SK-N-SH (cell line): Measurements from ENCODE around the gene PANX2. TPM values are rescaled to one million over a fixed set of nuclear protein-coding genes. Genes with fewer than 3 reads are reported as not detected.
A peak's percentile ranks its signal among the peaks of the same experiment; 100 is the strongest.

ENCODE experiments used
- CTCF ChIA-PET: fragments of 300-600, 350-600 bp; formaldehyde crosslinking; extraction: SDS; loops from one replicate; lab custom pipeline; 2021; lab: Yijun Ruan, JAX
- POLR2A ChIA-PET: fragments of 350-600 bp; sonication (Branson Sonifier 250); formaldehyde crosslinking; extraction: SDS; loops from one replicate; lab custom pipeline; 2020; ENCODE audit warnings: antibody characterized with exemption, inconsistent platforms; lab: Yijun Ruan, JAX
- DNase-seq: peaks from one replicate; pipeline ENCODE4 v3.0.0; 2012
- H2AFZ ChIP-seq: fragments of 200-600 bp; sonication (generic); 2 replicates; pipeline ENCODE4 v1.8.1; 2016; ENCODE audit warnings: antibody characterized with exemption, mild to moderate bottlenecking, low read depth
- H3F3A ChIP-seq: fragments of 200-600 bp; sonication (generic); replicated peaks from 2 replicates; pipeline ENCODE3; 2016; ENCODE audit warnings: antibody characterized with exemption, mild to moderate bottlenecking; ENCODE audit not compliant: insufficient read depth
- H3K27ac ChIP-seq, 2 experiments: fragments of 200-500 bp in 1 of 2; fragments of 200-600 bp in 1 of 2; sonication (Bioruptor generic) in 1 of 2; sonication (generic), shearing (Covaris generic) in 1 of 2; 2 replicates each; pipeline versions ENCODE4 v1.5.1 to v1.6.1; 2014 to 2016; ENCODE audit warnings: low read depth in 2 of 2, inconsistent platforms in 1 of 2, low read length in 1 of 2, mild to moderate bottlenecking in 1 of 2, mixed read lengths in 1 of 2
- H3K27me3 ChIP-seq: fragments of 200-600 bp; sonication (generic), shearing (Covaris generic); 2 replicates; pipeline ENCODE4 v1.6.1; 2016; ENCODE audit warnings: mixed run types; ENCODE audit not compliant: insufficient read depth
- H3K36me3 ChIP-seq, 2 experiments: fragments of 200-500 bp in 1 of 2; fragments of 200-600 bp in 1 of 2; sonication (Bioruptor generic) in 1 of 2; sonication (generic) in 1 of 2; replicated peaks in 1 of 2; 2 replicates each; pipeline versions ENCODE3 to v1.5.1; 2014 to 2016; ENCODE audit warnings: low read length in 1 of 2, mild to moderate bottlenecking in 1 of 2; ENCODE audit not compliant: insufficient read depth in 2 of 2, control insufficient read depth in 1 of 2
- H3K4me1 ChIP-seq, 2 experiments: fragments of 200-500 bp in 1 of 2; fragments of 200-600 bp in 1 of 2; sonication (Bioruptor generic) in 1 of 2; sonication (generic), shearing (Covaris generic) in 1 of 2; 2 replicates each; pipeline versions ENCODE4 v1.5.1 to v1.6.1; 2014 to 2016; ENCODE audit warnings: low read depth in 1 of 2, low read length in 1 of 2, mixed run types in 1 of 2; ENCODE audit not compliant: insufficient read depth in 2 of 2, control insufficient read depth in 1 of 2
- H3K4me2 ChIP-seq: fragments of 200-600 bp; sonication (generic), shearing (Covaris generic); 2 replicates; pipeline ENCODE4 v1.6.1; 2017; ENCODE audit warnings: mixed run types
- H3K4me3 ChIP-seq, 2 experiments: fragments of 200-500 bp in 1 of 2; fragments of 200-600 bp in 1 of 2; sonication (Bioruptor generic) in 1 of 2; sonication (generic), shearing (Covaris generic) in 1 of 2; 2 replicates each; pipeline versions ENCODE4 v1.5.1 to v1.8.1; 2014 to 2016; ENCODE audit warnings: low read depth in 2 of 2, inconsistent platforms in 1 of 2, low read length in 1 of 2, mild to moderate bottlenecking in 1 of 2, mixed read lengths in 1 of 2, moderate library complexity in 1 of 2
- H3K79me2 ChIP-seq: fragments of 200-600 bp; sonication (generic); 2 replicates; pipeline ENCODE4 v1.8.1; 2017; ENCODE audit warnings: mild to moderate bottlenecking; ENCODE audit not compliant: insufficient read depth
- H3K9ac ChIP-seq: fragments of 200-600 bp; sonication (generic); 2 replicates; pipeline ENCODE4 v1.6.1; 2017; ENCODE audit warnings: mixed run types
- H3K9me2 ChIP-seq: fragments of 200-600 bp; sonication (generic); 2 replicates; pipeline ENCODE4 v1.6.1; 2017; ENCODE audit warnings: mixed run types
- H3K9me3 ChIP-seq: fragments of 200-600 bp; sonication (generic); 2 replicates; pipeline ENCODE4 v1.6.1; 2017; ENCODE audit warnings: mixed run types, mild to moderate bottlenecking, moderate library complexity
- H4K20me1 ChIP-seq: fragments of 200-600 bp; sonication (generic); 2 replicates; pipeline ENCODE4 v1.6.1; 2017; ENCODE audit warnings: mild to moderate bottlenecking, mixed run types; ENCODE audit not compliant: insufficient read depth
- CHD2 ChIP-seq: fragments of 150-350 bp; IDR thresholded peaks from 2 replicates; pipeline ENCODE4 v1.6.1; 2018; ENCODE audit warnings: low read length; ENCODE audit not compliant: partially characterized antibody
- CTCF ChIP-seq: fragments of 200-600 bp; sonication (generic); IDR thresholded peaks from 2 replicates; pipeline ENCODE4 v1.6.1; 2017; ENCODE audit warnings: antibody characterized with exemption, mild to moderate bottlenecking, moderate library complexity
- ELF1 ChIP-seq: IDR thresholded peaks from 2 replicates; pipeline ENCODE4 v1.4.0; 2012
- FOSL2 ChIP-seq: IDR thresholded peaks from 2 replicates; pipeline ENCODE4 v1.4.0; 2012; ENCODE audit warnings: low read depth, mild to moderate bottlenecking, moderate library complexity, borderline replicate concordance
- IRF3 ChIP-seq: fragments of 150-350 bp; IDR thresholded peaks from 2 replicates; pipeline ENCODE4 v1.6.1; 2016; ENCODE audit warnings: mild to moderate bottlenecking, low read depth, low read length
- MAX ChIP-seq: IDR thresholded peaks from 2 replicates; pipeline ENCODE4 v1.4.0; 2012; ENCODE audit warnings: low read depth
- MEF2A ChIP-seq: IDR thresholded peaks from 2 replicates; pipeline ENCODE4 v1.4.0; 2012; ENCODE audit warnings: low read depth, borderline replicate concordance
- MXI1 ChIP-seq: IDR thresholded peaks from 2 replicates; pipeline ENCODE4 v1.6.1; 2012; ENCODE audit warnings: mild to moderate bottlenecking, low read depth, low read length, improper control_type of control experiment
- NFIC ChIP-seq: IDR thresholded peaks from 2 replicates; pipeline ENCODE4 v1.4.0; 2012; ENCODE audit warnings: borderline replicate concordance
- PBX3 ChIP-seq: IDR thresholded peaks from 2 replicates; pipeline ENCODE4; 2012
- POLR2AphosphoS5 ChIP-seq: IDR thresholded peaks from 2 replicates; pipeline ENCODE4 v1.6.1; 2012; ENCODE audit warnings: low read depth, low read length
- RAD21 ChIP-seq: IDR thresholded peaks from 2 replicates; pipeline ENCODE4 v1.6.1; 2012; ENCODE audit warnings: mild to moderate bottlenecking, low read length
- RCOR1 ChIP-seq: fragments of 150-350 bp; IDR thresholded peaks from 2 replicates; pipeline ENCODE4 v1.6.1; 2017; ENCODE audit warnings: antibody characterized with exemption, low read length
- REST ChIP-seq: IDR thresholded peaks from 2 replicates; pipeline ENCODE4 v1.6.1; 2012; ENCODE audit warnings: mild to moderate bottlenecking, low read depth, low read length, moderate library complexity
- RFX5 ChIP-seq: IDR thresholded peaks from 2 replicates; pipeline ENCODE4 v1.6.1; 2012; ENCODE audit warnings: mild to moderate bottlenecking, improper control_type of control experiment, low read length
- RXRA ChIP-seq: IDR thresholded peaks from 2 replicates; pipeline ENCODE4 v1.4.0; 2012; ENCODE audit warnings: low read depth, mild to moderate bottlenecking, borderline replicate concordance
- SIN3A ChIP-seq: IDR thresholded peaks from 2 replicates; pipeline ENCODE4 v1.6.1; 2012; ENCODE audit warnings: low read depth, mild to moderate bottlenecking, low read length, moderate library complexity, borderline replicate concordance
- SMC3 ChIP-seq: IDR thresholded peaks from 2 replicates; pipeline ENCODE4 v1.6.1; 2012; ENCODE audit warnings: low read depth, low read length, improper control_type of control experiment
- TEAD4 ChIP-seq: IDR thresholded peaks from 2 replicates; pipeline ENCODE4 v1.4.0; 2012; ENCODE audit warnings: mild to moderate bottlenecking, borderline replicate concordance; ENCODE audit not compliant: insufficient read depth
- USF1 ChIP-seq: IDR thresholded peaks from 2 replicates; pipeline ENCODE4 v1.4.0; 2012; ENCODE audit warnings: low read depth, borderline replicate concordance
- WGBS: methylation state at CpG from one replicate; pipeline ENCODE4 v1.1.6; 2017; ENCODE audit warnings: low lambda C conversion rate; 5-methylcytosine and 5-hydroxymethylcytosine counted together
- polyA plus RNA-seq, 3 experiments: library from polyadenylated mRNA; depleted of rRNA; stranded (reverse); fragments of >200 nt; gene quantifications; 2 replicates each; pipeline ENCODE4 v1.2.3, GENCODE V29; 2012

The PANX2 gene
- polyA plus RNA-seq, 1 of the 3 experiments (the other 2 are of a cell fraction), result 2.4 TPM

- no peak overlapping the region for H3K4me2 ChIP-seq
- H3K27ac ChIP-seq, result peak overlapping the region in 1 of 2 experiments; percentile 12; a peak in 1 of 4 replicates
- TF ChIP-seq SIN3A (no peak), MAX (no peak), MEF2A (no peak), RXRA (no peak), RFX5 (no peak), TEAD4 (no peak), MXI1 (no peak), RCOR1 (no peak), USF1 (no peak), POLR2AphosphoS5 (no peak; the same call in 1 of the 2 replicates), FOSL2 (no peak), REST (no peak), CHD2 (no peak), IRF3 (no peak), RAD21 (no peak), SMC3 (no peak), PBX3 (no peak), CTCF (no peak), NFIC (no peak), ELF1 (no peak)
- no peak overlapping the region for H3K9ac ChIP-seq
- H2AFZ ChIP-seq, result no peak overlapping the region
- no peak for DNase-seq
- H3K9me3 ChIP-seq, result no peaks in the 10 kb centered on the region
- peaks cover 35 to 63% of the 10 kb centered on the region in 2 experiments for H3K36me3 ChIP-seq
- H3K4me1 ChIP-seq, result peaks cover 0 to 22% of the 10 kb centered on the region in 2 experiments; a peak in 1 of 4 replicates
- ChIA-PET CTCF (interaction anchor here (1.1 to 1.8 kb wide), 4 partner anchors 10 to 69 kb away, joined by 3 to 10 read pairs (median 6); no protein-coding TSS in a partner anchor), POLR2A (no interaction called here)
- H3K9me2 ChIP-seq, result no peaks in the 10 kb centered on the region
- H3K79me2 ChIP-seq, result peaks cover 23% of the 10 kb centered on the region
- WGBS, result 85% methylated on average over 6 of the region's 15 CpGs
- H3F3A ChIP-seq, result peaks cover 8% of the 10 kb centered on the region
- peaks cover 20% of the 10 kb centered on the region; the same call in 1 of the 2 replicates for H4K20me1 ChIP-seq
- H3K4me3 ChIP-seq, result no peak overlapping the region
- no peaks in the 10 kb centered on the region for H3K27me3 ChIP-seq
These were observed 45.6 kb downstream of the PANX2 start for GRCh38 chr22:50216055-50216683.
